Measurements from ENCODE around the gene BDKRB1.

DNA sequence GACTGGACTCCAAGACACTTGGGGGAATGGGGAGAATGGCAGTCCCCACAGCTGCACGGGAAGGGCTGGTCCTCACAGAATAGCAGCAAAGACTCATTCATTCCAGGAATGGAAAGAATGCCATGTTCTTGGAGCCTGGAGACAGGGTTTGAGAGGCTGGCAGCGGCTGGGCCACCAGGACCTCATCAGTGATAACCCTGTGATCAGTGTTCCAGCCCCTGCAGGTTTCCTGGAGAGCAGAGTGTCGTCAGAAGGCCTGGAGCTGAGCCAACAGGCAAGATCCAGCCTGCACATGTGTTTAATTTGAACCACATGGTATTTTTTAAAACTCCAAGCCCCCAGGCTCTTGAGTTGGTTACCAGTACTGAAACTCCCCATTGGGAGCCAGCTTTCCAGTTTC is 11.3 kb downstream of the BDKRB1 start:
- TF ChIP-seq EZH2 (IDR thresholded peaks at IDR 0.05; ENCODE audit: insufficient read depth, poor library complexity, severe bottlenecking) = no peak
- no peak for TF ChIP-seq EZH2phosphoT487 (IDR thresholded peaks at IDR 0.05; ENCODE audit: insufficient read depth, low read depth)

All from GM23248 (cell line).